Endodermal cell (in vitro differentiated cells): Measurements from ENCODE around the gene ARHGAP10. TPM values are rescaled to one million over a fixed set of nuclear protein-coding genes. Genes with fewer than 3 reads are reported as not detected.

Experiments used
- DNase-seq: peaks from one replicate; pipeline ENCODE4 v3.0.0-alpha.2; 2017
- H3K27ac ChIP-seq: 2 replicates; pipeline ENCODE4 v1.5.1; 2013; ENCODE audit warnings: mild to moderate bottlenecking, low read depth, low read length, moderate library complexity
- H3K27me3 ChIP-seq: 2 replicates; pipeline ENCODE4 v1.6.1; 2013; ENCODE audit warnings: mild to moderate bottlenecking, low read length, moderate library complexity; ENCODE audit not compliant: insufficient read depth, control insufficient read depth, poor library complexity, severe bottlenecking
- H3K36me3 ChIP-seq: 2 replicates; pipeline ENCODE4 v1.7.0; 2013; ENCODE audit warnings: mild to moderate bottlenecking, low read length, moderate library complexity; ENCODE audit not compliant: control insufficient read depth, insufficient read depth
- H3K4me1 ChIP-seq: one replicate; pipeline ENCODE4 v1.7.0; 2013; ENCODE audit warnings: low read length; ENCODE audit not compliant: control insufficient read depth, insufficient read depth
- H3K4me3 ChIP-seq: 2 replicates; pipeline ENCODE4 v1.5.1; 2013; ENCODE audit warnings: mild to moderate bottlenecking, low read length, moderate library complexity
- H3K9ac ChIP-seq: 2 replicates; pipeline ENCODE4 v1.6.1; 2013; ENCODE audit warnings: mild to moderate bottlenecking, low read length, moderate library complexity; ENCODE audit not compliant: poor library complexity, severe bottlenecking; ENCODE audit errors: extremely low read depth
- H3K9me3 ChIP-seq: 2 replicates; pipeline ENCODE4 v1.6.1; 2013; ENCODE audit warnings: mild to moderate bottlenecking, low read length, moderate library complexity; ENCODE audit not compliant: control insufficient read depth
- H3K27ac Mint-ChIP-seq: 2 replicates; pipeline ENCODE4 v1.8.0; 2020; ENCODE audit warnings: mixed read lengths
- H3K27me3 Mint-ChIP-seq: 2 replicates; pipeline ENCODE4 v1.8.0; 2021; ENCODE audit warnings: mild to moderate bottlenecking, mixed read lengths; ENCODE audit not compliant: insufficient read depth
- H3K36me3 Mint-ChIP-seq: 2 replicates; pipeline ENCODE4 v1.8.0; 2020; ENCODE audit warnings: low read depth, mixed read lengths
- H3K4me1 Mint-ChIP-seq: 2 replicates; pipeline ENCODE4 v1.8.0; 2020; ENCODE audit warnings: mixed read lengths
- H3K4me3 Mint-ChIP-seq: 2 replicates; pipeline ENCODE4 v1.8.0; 2020; ENCODE audit warnings: mild to moderate bottlenecking, moderate library complexity, mixed read lengths
- H3K9me3 Mint-ChIP-seq: 2 replicates; pipeline ENCODE4 v1.8.0; 2020; ENCODE audit warnings: mild to moderate bottlenecking, mixed read lengths
- WGBS, 2 experiments: methylation state at CpG; one replicate each; pipeline versions ENCODE4 v1.1.5 to v1.1.7; 2013; ENCODE audit warnings: missing lambda C conversion rate in 2 of 2, mixed read lengths in 1 of 2; ENCODE audit not compliant: insufficient coverage in 1 of 2, insufficient read length in 1 of 2; 5-methylcytosine and 5-hydroxymethylcytosine counted together
- total RNA-seq, 2 donors: library from RNA; stranded (reverse); fragmentation: NEBNext Ultra II Directional in 1 of 2; extraction: Animal tissue kit (Norgen Biotek cat#: 25700) in 1 of 2; gene quantifications; 2 replicates in 1 of 2; 3 replicates in 1 of 2; pipeline ENCODE4 v1.2.1, GENCODE V29; 2021
- TF ChIP-seq, protein P1 (sequence below): fragments of 200-600 bp; sonication (generic); conservative IDR thresholded peaks from 2 replicates; pipeline ENCODE4 v1.5.0; 2021; ENCODE audit warnings: antibody characterized with exemption, mild to moderate bottlenecking

The ARHGAP10 gene
- total RNA-seq, 2 donors from 2014 or later, result 9.1 to 11.8 TPM

GRCh38 chr4:147899512-147899911 is 167.6 kb downstream of the ARHGAP10 start:
- no peaks in the 10 kb centered on the region for H3K27me3 ChIP-seq
- H3K4me1 ChIP-seq, result no peaks in the 10 kb centered on the region
- H3K36me3 ChIP-seq, result no peaks in the 10 kb centered on the region
- H3K36me3 Mint-ChIP-seq, result peaks cover 12% of the 10 kb centered on the region
- H3K9me3 ChIP-seq, result peaks cover 18% of the 10 kb centered on the region
- H3K4me1 Mint-ChIP-seq, result no peaks in the 10 kb centered on the region
- no peak for DNase-seq
- no peak overlapping the region for H3K27ac ChIP-seq
- no peak overlapping the region for H3K4me3 ChIP-seq
- H3K4me3 Mint-ChIP-seq, result no peak overlapping the region
- H3K9me3 Mint-ChIP-seq, result peaks cover 31% of the 10 kb centered on the region
- H3K9ac ChIP-seq, result no peak overlapping the region
- H3K27ac Mint-ChIP-seq, result no peak overlapping the region
- 86 to 95% methylated on average over 1 to 2 of the region's 2 CpGs for WGBS, 2 experiments
- H3K27me3 Mint-ChIP-seq, result no peaks in the 10 kb centered on the region
- TF ChIP-seq, protein P1, sequence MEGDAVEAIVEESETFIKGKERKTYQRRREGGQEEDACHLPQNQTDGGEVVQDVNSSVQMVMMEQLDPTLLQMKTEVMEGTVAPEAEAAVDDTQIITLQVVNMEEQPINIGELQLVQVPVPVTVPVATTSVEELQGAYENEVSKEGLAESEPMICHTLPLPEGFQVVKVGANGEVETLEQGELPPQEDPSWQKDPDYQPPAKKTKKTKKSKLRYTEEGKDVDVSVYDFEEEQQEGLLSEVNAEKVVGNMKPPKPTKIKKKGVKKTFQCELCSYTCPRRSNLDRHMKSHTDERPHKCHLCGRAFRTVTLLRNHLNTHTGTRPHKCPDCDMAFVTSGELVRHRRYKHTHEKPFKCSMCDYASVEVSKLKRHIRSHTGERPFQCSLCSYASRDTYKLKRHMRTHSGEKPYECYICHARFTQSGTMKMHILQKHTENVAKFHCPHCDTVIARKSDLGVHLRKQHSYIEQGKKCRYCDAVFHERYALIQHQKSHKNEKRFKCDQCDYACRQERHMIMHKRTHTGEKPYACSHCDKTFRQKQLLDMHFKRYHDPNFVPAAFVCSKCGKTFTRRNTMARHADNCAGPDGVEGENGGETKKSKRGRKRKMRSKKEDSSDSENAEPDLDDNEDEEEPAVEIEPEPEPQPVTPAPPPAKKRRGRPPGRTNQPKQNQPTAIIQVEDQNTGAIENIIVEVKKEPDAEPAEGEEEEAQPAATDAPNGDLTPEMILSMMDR, result no peak

- H3K4me1 ChIP-seq, result no peaks in the 10 kb centered on the region
- no peak for DNase-seq
- no peaks in the 10 kb centered on the region for H3K27me3 ChIP-seq
- H3K36me3 ChIP-seq, result no peaks in the 10 kb centered on the region
- H3K9me3 ChIP-seq, result peaks cover 7% of the 10 kb centered on the region
- TF ChIP-seq, protein P1, result no peak
- no peak overlapping the region for H3K9ac ChIP-seq
- no peak overlapping the region for H3K4me3 Mint-ChIP-seq
- peaks cover 20% of the 10 kb centered on the region for H3K9me3 Mint-ChIP-seq
- H3K27ac ChIP-seq, result no peak overlapping the region
- H3K4me3 ChIP-seq, result no peak overlapping the region
- no peaks in the 10 kb centered on the region for H3K27me3 Mint-ChIP-seq
- no peaks in the 10 kb centered on the region for H3K4me1 Mint-ChIP-seq
- 30 to 50% methylated on average over 2 of the region's 2 CpGs for WGBS, 2 experiments
- H3K36me3 Mint-ChIP-seq, result peaks cover 13% of the 10 kb centered on the region
- H3K27ac Mint-ChIP-seq, result no peak overlapping the region
Observed at GRCh38 chr4:147901388-147901787, 169.5 kb downstream of the ARHGAP10 start.

GRCh38 chr4:147901916-147902315 is 170.0 kb downstream of the ARHGAP10 start:
- no peaks in the 10 kb centered on the region for H3K4me1 ChIP-seq
- H3K4me3 ChIP-seq, result no peak overlapping the region
- H3K36me3 Mint-ChIP-seq, result peaks cover 13% of the 10 kb centered on the region
- WGBS, 2 experiments, result 90 to 100% methylated on average over 1 to 2 of the region's 2 CpGs
- H3K9me3 ChIP-seq, result peaks cover 7% of the 10 kb centered on the region
- H3K27me3 ChIP-seq, result no peaks in the 10 kb centered on the region
- H3K27ac ChIP-seq, result no peak overlapping the region
- H3K27ac Mint-ChIP-seq, result no peak overlapping the region
- H3K36me3 ChIP-seq, result no peaks in the 10 kb centered on the region
- peaks cover 20% of the 10 kb centered on the region for H3K9me3 Mint-ChIP-seq
- TF ChIP-seq, protein P1, result no peak
- no peaks in the 10 kb centered on the region for H3K4me1 Mint-ChIP-seq
- no peak overlapping the region for H3K9ac ChIP-seq
- DNase-seq, result no peak
- no peaks in the 10 kb centered on the region for H3K27me3 Mint-ChIP-seq
- no peak overlapping the region for H3K4me3 Mint-ChIP-seq
